ENCODE measurements around the gene SEMA3D.

- TF ChIP-seq POLR2A (IDR thresholded peaks at IDR 0.05), result no peak
- TF ChIP-seq, protein P1, sequence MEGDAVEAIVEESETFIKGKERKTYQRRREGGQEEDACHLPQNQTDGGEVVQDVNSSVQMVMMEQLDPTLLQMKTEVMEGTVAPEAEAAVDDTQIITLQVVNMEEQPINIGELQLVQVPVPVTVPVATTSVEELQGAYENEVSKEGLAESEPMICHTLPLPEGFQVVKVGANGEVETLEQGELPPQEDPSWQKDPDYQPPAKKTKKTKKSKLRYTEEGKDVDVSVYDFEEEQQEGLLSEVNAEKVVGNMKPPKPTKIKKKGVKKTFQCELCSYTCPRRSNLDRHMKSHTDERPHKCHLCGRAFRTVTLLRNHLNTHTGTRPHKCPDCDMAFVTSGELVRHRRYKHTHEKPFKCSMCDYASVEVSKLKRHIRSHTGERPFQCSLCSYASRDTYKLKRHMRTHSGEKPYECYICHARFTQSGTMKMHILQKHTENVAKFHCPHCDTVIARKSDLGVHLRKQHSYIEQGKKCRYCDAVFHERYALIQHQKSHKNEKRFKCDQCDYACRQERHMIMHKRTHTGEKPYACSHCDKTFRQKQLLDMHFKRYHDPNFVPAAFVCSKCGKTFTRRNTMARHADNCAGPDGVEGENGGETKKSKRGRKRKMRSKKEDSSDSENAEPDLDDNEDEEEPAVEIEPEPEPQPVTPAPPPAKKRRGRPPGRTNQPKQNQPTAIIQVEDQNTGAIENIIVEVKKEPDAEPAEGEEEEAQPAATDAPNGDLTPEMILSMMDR (IDR thresholded peaks at IDR 0.05), result no peak
Measured at GRCh38 chr7:85144771-85145170, 42.1 kb downstream of the SEMA3D start.
